WERI-Rb-1 (cell line): Measurements from ENCODE around the gene IQSEC3.
A peak's percentile ranks its signal among the peaks of the same experiment; 100 is the strongest.

ENCODE experiments used
- DNase-seq: peaks from one replicate; pipeline ENCODE4 v3.0.0-alpha.2; 2020
- H3K27ac ChIP-seq: fragments of 250-450 bp; sonication (Bioruptor Pico); 2 replicates; pipeline ENCODE4 v1.5.1; 2020; ENCODE audit warnings: mild to moderate bottlenecking, moderate library complexity
- H3K27me3 ChIP-seq: fragments of 250-450 bp; sonication (Bioruptor Pico); 2 replicates; pipeline ENCODE4 v1.5.1; 2021; ENCODE audit warnings: mild to moderate bottlenecking, low read depth, moderate library complexity; ENCODE audit not compliant: insufficient read depth, severe bottlenecking
- H3K36me3 ChIP-seq: fragments of 250-450 bp; sonication (Bioruptor Pico); 2 replicates; pipeline ENCODE4 v1.5.1; 2020; ENCODE audit warnings: mild to moderate bottlenecking, moderate library complexity
- H3K4me3 ChIP-seq: 2 replicates; pipeline ENCODE4 v1.5.1; 2011; ENCODE audit warnings: low read depth, mild to moderate bottlenecking, control low read depth, low read length
- H3K9me3 ChIP-seq: fragments of 250-450 bp; sonication (Bioruptor Pico); 2 replicates; pipeline ENCODE4 v1.5.1; 2021; ENCODE audit warnings: mild to moderate bottlenecking, moderate library complexity; ENCODE audit not compliant: severe bottlenecking
- CTCF ChIP-seq: IDR thresholded peaks from 2 replicates; pipeline ENCODE4 v1.5.1; 2011; ENCODE audit warnings: low read depth, mild to moderate bottlenecking, control low read depth, inconsistent platforms, low read length

IQSEC3 gene

GRCh38 chr12:89653-90052 lies 23.1 kb downstream of the IQSEC3 start:
- Histone ChIP-seq H3K36me3 (no peaks in the 10 kb centered on the region), H3K4me3 (no peak overlapping the region), H3K27me3 (no peaks in the 10 kb centered on the region), H3K27ac (no peak overlapping the region), H3K9me3 (no peaks in the 10 kb centered on the region)
- TF ChIP-seq CTCF: no peak
- no peak for DNase-seq

GRCh38 chr12:91213-91612 lies 24.6 kb downstream of the IQSEC3 start:
- H3K36me3 ChIP-seq: no peaks in the 10 kb centered on the region
- no peak for TF ChIP-seq CTCF
- H3K9me3 ChIP-seq: no peaks in the 10 kb centered on the region
- H3K27ac ChIP-seq: no peak overlapping the region
- H3K4me3 ChIP-seq: no peak overlapping the region
- peak; percentile 59 for DNase-seq
- H3K27me3 ChIP-seq: no peaks in the 10 kb centered on the region

- TF ChIP-seq CTCF: no peak
Measured at GRCh38 chr12:93266-94005, 26.9 kb downstream of the IQSEC3 start.

GRCh38 chr12:96543-96942 lies 30.0 kb downstream of the IQSEC3 start:
- no peak overlapping the region for H3K4me3 ChIP-seq
- H3K36me3 ChIP-seq: no peaks in the 10 kb centered on the region
- no peak for DNase-seq
- TF ChIP-seq CTCF: no peak
- no peak overlapping the region for H3K27ac ChIP-seq
- H3K9me3 ChIP-seq: no peaks in the 10 kb centered on the region
- no peaks in the 10 kb centered on the region for H3K27me3 ChIP-seq

More at GRCh38 chr12:93266-94005, 26.9 kb downstream of the IQSEC3 start:
- no peaks in the 10 kb centered on the region for H3K9me3 ChIP-seq
- no peaks in the 10 kb centered on the region for H3K36me3 ChIP-seq
- no peak overlapping the region for H3K4me3 ChIP-seq
- DNase-seq: no peak
- no peaks in the 10 kb centered on the region for H3K27me3 ChIP-seq
- no peak overlapping the region for H3K27ac ChIP-seq

- H3K27ac ChIP-seq: no peak overlapping the region
- TF ChIP-seq CTCF: no peak
- no peak overlapping the region for H3K4me3 ChIP-seq
- H3K27me3 ChIP-seq: no peaks in the 10 kb centered on the region
- H3K36me3 ChIP-seq: no peaks in the 10 kb centered on the region
- no peak for DNase-seq
- H3K9me3 ChIP-seq: no peaks in the 10 kb centered on the region
Measured at GRCh38 chr12:98924-99352, 32.4 kb downstream of the IQSEC3 start.

- Histone ChIP-seq H3K27ac (no peak overlapping the region), H3K4me3 (no peak overlapping the region), H3K36me3 (no peaks in the 10 kb centered on the region), H3K27me3 (no peaks in the 10 kb centered on the region), H3K9me3 (no peaks in the 10 kb centered on the region)
- no peak for TF ChIP-seq CTCF
- DNase-seq: no peak
Measured at GRCh38 chr12:99605-100004, 33.0 kb downstream of the IQSEC3 start.
